ENCODE measurements around the gene NAT10.

NAT10 gene

DNA sequence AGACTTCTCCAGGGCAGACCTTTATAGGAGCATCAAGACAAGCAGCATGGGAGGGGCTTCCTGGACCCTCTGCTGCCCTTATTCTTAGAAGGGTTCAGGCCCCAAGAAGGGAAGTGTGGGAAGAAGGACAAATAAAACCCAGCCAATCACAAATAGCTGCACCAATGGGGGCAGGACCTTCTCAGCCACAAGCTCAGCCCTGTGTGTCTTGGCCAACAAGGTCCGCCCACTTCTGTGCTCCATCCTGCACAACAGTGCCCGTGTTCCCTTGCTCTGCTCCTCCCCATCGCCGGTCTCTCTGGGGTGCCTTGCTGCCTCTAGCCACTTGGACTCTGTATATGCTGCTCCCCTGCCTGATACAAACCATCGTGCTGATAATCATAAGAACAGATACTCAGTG, 86.1 kb downstream of the NAT10 start:
- DNase-seq, result no peak

DNA sequence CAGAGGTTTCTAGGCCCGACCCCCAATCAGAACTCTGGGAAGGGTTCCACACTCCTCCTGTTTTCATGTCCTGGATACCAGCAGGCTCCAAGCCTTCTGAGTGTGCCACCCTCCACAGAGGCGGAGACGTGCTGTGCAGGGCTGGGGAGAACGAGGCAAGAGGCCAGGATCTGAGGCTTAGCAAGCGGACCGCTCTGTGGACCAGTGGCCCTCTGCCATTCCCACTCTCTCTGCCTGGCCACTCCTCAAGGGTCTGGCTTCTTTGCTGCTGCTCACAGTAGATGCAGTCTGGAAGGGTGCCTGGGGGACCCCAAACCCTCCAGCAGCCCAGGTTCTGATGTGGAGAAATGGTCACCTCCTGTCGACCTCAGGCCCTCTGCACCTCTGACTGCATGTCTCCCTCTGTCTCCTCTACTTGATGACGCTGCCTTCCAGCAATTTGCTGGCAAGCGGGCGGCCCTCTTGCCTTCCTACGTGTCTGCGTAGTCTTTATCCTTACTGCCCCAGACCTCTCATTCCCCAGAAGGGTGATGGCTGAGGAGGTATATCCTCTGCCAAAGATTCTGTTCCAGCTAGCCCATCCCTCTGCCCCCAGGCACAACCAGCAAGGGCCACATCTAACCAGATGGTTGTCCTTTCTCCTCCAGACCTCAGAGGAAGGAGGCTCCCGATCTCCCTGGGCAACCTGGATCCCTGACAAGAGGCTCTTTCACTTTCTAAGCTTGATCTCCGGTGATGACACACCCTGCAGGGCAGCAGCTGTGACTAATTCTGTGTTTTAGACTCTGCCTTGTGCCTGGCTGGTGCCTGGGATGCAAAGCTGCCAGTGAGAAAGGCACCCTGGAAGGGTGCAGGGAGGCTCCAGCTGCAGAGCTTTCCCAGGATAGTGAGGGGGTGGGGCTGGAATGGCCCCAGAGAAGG, 87.3 kb downstream of the NAT10 start:
- peak; percentile 66 for DNase-seq

DNA sequence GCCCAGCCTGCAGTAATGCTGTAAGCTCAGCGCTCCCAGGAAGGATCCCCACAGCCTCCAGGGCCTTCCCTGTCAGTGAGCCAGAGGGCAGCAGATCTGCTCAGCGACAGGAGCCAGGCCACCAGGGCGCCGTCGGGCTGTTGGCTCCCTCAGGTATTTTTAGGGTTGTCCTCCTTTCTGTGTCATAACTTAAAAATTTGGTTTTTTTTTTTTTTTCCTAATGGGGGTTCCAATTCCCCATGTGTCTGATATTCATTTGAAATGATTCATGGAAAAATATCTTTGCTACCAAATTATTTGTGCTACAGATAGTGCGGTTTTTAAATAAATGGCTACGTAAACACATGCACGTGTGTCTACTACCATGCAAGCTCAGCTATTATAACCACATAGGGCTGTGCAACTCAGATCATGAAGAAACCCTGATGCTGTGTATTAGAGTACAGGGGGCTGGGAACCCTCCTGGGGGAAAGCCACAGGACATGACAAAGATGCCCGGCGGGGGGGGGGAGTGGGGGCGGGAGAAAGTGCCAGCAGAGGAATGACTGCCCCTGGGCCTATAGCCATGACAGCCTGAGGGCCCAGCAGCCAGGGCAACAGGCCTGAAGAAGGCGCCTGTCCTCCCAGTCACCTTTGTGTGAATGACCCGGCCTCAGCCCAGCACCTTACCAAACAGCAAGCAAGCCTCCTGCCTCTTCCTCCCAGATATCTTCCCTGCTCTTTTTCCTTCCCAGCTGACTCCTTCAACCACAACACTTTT, 89.3 kb downstream of the NAT10 start:
- DNase-seq, result no peak

Data from DMS79 treated with DMSO at 0.1 percent for 48 hours (cell line).